Activated gamma-delta T cell treated with anti-CD3 and anti-CD28 coated beads, Interleukin-2, amount 50 U/mL, for 16 hours (primary cell): ENCODE data around the gene PODN.

ENCODE experiments used
- DNase-seq: peaks from one replicate; pipeline ENCODE4 v3.0.0-alpha.2; 2020; ENCODE audit warnings: low read depth

Gene PODN

DNA sequence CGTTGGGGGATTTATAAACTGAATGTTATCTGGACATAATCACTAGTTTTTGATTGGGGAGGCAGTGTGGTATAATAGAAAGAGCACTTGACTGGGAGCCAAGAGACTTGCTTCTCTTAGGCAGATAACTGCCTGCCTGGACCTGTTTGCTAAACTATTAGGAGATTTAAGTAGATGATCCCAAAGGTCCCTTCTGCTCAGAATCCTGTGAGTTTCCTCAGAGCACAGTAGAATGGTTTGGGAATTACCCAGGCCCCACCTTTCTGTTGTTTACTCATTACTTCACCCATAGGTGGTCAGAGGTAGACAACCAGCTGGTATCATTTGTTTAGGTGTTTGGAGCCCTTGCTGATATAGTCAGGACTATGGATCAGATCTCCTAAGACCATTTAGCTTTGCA is 10.3 kb upstream of the PODN start:
- DNase-seq, result no peak

DNA sequence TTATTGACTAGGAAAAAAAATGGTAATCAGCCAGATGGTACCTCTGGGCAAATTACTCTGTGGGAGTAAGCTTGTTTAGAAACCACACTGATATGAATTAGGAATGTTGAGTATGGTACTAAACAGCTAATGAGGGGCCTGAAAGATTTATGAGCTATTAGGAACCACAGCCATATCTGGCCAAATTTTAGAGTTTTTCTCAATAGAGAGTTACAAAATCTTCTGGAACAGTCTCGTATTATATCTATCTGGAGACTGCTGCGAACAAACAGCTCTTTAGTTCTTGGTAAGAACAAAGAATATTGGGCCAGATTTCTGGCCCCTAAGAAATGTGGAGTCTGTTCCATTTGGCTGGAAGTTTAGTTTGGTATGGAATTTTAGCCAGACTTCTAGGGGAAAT is 4.9 kb upstream of the PODN start:
- DNase-seq, result no peak

DNA sequence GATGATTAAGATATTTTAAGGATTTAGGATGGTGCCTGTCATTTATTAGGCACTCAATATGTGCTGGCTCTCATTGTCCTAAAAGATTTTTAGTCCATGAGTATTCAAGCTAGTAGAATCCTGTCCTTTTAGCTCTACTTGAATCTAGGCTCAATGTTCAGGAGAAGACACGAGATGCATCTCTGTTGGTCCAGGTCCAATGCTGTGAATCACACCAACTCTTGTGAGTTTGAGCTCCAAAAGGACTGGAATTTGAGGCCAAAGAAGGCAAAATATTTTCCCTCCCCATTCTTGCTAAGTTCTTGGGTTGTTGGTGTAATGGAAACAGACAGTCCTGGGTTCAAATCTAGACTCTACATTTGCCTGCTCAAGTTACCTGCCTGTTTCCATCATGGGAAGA is 1.4 kb upstream of the PODN start:
- DNase-seq, result no peak

DNA sequence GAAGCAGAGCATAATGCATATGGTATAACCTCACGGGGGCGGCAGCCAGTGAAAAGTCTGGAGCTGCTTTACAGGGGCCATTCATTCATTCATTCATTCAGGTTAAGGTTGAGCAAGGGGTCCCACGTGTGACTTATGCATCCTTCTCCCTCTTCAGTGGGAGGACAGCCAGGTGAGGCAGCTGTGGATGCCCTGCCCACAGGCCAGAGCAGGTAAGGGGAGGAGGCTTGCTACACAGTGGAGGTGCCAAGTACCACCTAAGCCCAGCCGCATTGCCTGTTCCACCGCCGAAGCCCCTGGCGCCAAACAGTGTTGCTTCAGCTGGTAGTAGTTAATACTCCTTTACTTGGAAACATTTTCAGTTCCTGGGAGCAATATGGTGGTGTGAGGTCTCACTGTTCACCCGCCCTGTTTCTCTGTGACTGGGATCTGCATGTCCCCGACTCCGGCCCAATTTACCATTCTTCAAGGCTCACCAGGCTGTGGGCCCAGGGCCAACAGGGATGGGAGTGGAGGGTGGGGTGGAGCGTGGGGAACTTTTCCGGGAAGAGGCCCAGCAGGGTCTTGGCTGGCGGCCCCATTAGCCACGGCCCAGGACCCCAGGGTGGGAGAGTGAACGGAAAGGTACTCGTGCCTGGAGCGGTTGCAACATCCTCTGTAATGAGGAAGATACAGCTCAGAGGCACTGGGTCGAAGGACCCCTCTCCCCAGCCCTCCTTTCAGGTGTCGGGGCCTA is 722 bp upstream of the PODN start:
- no peak for DNase-seq

DNA sequence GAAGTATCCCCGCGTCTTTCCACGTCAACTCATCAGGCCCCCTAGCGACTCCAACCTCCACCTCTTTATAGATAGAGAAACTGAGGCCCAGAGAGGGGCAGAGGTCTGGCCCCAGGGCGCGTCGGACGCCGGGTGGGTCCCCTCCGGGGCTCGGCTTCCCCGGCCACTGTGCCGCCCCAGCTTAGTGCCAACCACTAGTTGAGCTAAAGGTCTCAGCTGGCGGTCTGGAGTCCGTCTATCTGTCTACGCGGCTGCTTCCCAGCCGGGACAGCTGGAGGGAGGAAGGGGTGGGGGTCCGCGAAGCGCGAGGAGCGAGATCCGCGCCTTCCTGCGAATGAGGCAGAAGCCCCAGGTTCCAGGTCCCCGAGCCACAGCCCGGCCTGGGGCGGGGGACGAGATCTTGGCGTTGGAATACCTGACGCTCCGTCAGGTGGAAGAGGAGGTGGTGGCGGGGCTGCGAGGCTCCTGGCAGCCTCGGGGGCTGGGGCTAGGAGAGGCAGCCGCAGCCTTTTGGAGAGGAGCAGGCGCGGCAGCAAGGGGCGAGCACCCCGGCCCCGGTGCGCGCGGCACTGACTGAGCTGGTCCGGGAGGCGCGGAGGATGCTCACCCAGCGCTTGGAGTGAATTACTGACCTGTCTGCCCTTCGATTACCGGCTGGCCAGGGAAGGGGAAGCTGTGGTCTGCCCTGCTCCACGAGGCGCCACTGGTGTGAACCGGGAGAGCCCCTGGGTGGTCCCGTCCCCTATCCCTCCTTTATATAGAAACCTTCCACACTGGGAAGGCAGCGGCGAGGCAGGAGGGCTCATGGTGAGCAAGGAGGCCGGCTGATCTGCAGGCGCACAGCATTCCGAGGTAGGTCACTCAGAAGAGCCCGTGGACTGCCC is 937 bp downstream of the PODN start:
- DNase-seq, result no peak

DNA sequence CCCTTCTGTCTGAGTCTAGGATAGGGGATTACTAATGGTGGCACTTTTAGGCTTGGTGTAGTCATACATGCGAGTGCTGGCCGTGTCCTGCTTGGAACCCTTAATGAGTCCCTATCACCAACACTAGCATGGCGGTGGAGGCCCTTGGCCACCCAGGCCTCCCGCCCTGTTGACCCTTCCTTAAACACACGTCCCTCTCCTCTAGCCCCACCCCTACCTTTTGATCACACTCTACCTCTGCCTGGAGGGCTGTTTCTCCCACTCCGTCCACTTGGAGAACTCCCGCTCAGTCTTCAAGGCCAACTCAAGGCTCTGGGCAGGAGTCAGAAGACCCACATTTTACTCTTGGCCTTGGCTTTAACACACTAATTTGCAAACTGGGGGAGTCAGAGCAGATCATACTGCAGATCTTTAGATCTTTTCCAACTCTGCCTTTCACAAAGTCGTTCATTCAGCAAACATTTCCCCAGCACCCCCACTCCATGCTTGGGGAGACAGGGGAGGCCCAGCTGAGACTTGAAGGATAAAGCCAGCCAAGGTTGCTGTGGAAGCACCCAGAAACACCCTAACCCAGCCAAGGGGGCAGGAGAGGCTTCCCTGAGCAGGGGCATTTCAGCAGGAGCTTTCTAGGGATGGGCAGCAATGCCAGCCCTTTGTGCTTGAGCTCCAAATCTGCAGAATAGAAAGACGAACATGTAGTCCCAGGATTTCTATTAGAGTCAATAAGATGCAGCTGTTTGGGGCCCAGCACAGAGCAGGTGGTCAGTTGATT is 1.9 kb downstream of the PODN start:
- no peak for DNase-seq

DNA sequence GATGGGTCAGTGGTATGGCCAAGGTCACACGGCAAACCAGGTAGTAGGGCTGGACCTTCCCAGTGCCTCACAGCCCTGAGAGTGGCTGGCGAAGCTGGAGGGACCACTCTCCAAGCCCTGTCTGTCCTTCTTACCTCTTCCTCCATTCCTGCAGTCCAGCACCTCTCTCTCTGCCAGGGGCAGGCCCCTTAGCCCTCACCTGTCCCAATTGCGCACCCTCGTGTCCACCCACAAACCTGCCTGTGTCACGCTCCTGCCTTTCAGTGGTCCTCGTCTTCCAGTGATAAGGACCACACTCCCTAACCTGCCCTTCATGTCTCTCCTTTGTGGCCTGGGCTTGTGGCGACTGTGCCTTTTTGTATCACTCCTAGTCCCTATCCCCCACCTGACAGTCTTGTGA is 3.4 kb downstream of the PODN start:
- DNase-seq, result no peak

DNA sequence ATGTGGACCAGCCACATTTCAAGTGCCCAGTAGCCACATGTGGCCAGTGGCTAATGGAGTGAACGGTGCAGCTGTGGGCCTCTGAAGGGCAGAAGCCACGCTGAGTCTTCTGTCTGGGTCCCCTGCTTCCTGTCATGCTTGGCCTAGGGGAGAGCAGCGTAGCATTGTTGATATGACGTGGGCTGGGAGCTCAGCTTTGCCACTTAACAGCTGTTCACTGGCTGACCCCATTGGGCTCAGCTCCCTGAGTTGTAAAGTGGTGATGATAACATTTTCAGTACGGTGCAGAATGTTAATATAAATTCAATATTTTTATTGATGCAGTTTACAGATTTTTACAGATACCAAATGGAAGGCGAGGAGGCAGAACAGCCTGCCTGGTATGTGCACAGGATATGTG is 4.5 kb downstream of the PODN start:
- no peak for DNase-seq

DNA sequence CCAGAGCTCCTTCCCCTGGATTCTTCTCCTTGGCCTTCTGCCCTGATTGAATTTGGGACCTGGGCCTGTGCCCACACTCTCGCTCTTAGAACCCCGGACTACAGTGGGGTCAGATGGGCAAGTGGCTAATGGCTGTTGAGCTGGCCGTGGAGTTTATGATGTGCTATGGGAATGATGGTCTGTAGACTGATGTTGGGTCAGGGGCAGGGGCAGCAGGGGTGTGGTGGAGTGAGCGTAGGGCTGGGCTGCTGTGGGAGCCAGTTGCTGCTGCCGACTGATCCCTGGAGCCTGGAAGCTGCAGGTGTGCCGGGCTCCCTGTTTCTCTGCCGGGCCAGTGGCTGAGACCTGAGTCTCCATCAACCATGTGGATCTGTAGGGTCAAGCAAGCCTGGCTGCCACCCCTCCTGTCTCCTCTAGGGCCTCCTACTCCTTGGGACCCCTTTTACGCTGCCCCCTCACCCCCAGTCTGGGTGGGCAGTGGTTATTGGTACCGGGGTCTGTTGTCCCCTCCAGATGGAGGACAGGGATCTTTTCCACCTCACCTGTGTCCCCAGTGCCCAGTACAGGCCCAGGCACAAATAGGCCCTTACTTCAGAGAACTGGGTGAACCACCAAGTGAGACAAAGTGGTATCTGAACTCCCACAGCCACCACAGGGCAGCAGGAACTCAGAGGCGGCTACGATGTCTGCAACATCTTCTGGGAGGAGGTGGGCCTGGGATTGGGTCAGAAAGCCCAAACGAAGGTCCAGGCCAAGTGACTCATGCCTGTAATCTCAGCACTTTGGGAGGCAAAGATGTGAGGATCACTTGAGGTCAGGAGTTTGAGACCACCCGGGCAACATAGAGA is 5.1 kb downstream of the PODN start:
- DNase-seq, result no peak

DNA sequence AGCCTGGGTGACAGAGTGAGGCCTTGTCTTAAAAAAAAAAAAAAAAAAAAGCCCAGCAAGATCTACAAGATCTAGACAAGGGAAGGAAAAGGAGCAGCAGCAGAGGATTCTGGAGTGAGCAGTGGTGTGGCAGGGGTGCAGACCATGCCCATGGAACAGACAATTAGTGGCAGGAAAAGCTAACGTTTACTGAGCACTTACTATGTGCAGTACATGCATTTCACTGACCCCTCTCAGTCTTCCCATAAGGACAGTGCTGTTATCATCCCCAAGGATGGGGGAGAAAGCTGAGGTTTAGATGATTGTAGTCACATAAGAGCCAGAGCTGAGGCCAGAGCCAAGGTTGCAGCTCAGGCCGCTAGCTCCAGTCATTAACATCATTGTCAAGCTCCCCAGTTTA is 5.9 kb downstream of the PODN start:
- DNase-seq, result no peak

DNA sequence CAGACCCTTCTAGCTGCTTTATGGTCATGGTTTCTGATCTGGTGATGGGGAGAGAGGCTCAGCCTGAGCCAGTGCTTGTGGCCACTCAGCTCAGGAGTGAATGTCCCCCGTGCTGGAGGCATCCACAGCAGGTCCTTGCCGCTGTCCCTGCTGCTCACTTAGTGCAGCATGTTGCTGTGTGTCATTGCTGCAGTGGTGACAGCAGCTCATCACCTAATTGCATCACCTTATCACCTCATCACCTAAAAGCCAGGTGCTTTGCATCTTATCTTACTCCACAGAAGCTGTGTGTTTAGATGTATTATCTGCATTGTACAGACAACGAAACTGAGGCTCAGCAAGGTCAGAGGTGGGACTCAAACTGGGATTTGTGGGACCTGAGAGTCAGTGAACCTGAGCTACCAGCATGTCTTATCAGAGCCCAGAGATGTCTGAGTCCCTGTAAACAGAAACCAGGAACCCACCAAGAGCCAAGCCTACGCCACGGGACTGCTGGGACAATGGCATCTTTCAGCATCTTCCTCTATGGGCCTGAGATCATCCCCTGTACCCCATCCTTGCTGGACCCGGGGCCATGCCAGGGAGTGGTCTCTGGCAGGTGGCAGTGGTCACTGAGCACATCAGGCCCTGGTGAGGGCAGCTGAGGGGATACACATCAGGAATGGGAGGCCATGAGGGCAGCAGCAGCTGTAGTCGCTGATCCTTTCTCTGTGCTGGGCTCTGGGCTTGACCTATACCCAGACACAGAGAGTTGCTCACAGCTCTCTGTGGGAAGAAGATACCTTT is 6.5 kb downstream of the PODN start:
- no peak for DNase-seq

DNA sequence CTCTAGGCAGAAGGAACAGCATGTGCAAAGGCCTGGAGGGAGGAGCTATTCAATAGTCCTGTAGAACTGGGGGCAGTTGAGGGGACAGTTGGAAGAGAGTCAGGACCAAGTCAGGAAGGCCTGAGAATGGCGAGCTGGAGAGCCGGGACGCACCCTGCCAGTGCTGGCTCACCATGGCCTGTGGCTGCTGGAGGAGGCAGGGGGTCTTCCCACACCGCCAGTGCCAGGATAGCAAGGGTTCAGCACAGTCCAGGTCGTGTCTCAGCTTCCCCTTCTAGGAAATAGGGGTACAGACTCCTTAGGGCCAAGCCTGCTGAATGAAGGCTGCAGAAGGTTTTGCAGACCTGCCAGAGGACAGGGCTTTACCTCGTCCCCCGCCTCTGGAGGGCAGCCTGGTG is 7.3 kb downstream of the PODN start:
- no peak for DNase-seq

DNA sequence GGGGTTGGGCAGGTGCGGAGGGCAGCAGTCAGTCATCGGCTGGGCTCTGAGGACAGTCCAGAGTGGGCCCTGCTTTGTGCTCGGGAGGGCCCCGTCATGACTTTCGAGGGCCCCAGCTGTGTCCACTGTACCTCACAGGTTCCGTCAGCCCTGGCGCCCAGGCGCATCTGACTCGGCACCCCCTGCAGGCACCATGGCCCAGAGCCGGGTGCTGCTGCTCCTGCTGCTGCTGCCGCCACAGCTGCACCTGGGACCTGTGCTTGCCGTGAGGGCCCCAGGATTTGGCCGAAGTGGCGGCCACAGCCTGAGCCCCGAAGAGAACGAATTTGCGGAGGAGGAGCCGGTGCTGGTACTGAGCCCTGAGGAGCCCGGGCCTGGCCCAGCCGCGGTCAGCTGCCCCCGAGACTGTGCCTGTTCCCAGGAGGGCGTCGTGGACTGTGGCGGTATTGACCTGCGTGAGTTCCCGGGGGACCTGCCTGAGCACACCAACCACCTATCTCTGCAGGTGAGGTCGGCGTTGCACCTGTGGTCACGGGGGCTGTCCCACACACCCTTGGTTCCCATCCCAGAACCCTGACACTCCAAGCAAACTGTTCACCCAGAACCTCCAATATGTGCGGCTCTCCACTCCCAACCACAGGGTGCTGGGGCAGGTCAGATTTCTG is 7.8 kb downstream of the PODN start:
- DNase-seq, result no peak

DNA sequence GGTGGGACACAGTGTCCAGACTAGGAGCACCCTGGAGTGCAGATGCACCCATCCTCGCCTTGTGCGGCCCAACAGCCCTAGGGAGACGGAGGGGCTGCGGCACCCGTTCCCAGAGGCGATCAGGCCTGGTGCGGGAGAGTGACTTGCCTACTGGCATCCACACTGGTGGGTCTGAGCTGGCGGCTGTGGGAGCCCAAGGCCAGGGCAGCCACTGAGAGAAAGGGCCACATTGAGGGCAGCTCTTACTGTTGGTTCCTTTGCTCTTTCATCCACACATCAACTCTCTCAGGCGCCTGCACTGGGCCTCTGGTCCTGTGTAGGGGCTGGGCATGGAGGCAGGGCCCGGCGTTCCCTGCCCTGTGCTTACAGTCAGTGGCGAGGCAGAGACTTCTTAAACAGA is 8.6 kb downstream of the PODN start:
- DNase-seq, result no peak

DNA sequence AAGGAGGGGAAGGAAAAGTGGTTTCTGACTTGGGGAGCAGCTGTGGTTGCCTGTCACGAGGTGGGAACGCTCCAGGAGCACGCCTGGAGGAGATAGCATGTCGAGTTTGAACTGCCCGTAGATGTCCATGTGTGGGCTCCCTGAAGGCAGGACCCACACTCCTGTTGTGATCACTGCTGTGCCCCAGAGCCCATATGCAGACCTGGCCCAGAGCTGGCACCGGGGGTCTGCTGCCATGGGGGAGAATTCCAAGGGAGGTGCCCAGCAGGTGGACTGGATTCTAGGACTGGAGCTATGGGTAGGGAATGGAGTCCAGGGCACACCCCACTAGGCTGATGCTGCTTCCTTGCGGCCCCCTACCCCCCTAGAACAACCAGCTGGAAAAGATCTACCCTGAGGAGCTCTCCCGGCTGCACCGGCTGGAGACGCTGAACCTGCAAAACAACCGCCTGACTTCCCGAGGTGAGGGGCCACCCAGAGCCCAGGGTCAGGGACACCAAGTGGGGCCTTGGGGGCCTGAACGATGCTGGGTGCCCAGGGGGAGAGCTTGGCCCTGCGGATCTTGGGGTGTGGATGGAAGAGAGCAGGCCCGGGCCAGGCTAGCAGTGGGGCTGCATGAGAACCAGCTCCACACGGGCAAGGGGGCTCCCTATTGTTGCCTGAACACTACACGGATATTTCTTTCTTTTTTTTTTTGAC is 9.3 kb downstream of the PODN start:
- no peak for DNase-seq

DNA sequence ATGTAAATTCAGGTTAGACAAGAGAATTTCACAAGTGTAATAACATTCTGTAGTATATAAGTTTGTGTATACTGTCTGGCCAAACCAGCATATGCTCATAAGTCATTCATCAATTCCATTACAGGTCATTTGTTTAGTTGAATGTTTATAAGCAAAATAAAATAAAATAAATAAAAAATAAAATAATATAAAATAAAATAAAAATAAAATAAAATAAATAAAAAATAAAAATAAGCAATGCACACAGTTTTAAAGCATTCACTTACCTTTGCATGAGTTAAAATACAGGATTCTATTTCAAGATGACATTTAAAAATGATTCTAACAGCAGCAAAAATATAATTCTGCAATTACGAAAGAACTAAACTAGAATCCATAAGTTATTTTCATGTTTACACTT is 9.9 kb downstream of the PODN start:
- DNase-seq, result no peak

DNA sequence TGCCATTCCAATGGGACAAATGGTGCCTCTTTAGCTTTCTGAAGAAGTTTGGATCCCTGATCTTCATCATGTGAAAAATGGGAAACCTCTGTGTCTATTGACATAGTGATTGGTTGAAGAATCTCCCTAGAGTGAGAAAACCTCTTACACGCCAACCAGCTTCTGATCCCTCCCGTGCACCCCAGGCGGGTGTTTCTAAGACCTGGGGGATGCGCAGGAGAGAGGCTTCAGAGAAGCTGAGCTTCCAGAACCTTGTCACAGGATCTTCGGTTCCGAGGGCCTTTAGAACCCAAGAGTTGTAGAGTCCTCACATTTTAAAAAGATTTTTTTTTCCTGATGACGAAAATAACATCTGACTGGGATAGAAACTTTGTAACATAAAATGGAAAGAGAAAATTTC is 11.3 kb downstream of the PODN start:
- no peak for DNase-seq

DNA sequence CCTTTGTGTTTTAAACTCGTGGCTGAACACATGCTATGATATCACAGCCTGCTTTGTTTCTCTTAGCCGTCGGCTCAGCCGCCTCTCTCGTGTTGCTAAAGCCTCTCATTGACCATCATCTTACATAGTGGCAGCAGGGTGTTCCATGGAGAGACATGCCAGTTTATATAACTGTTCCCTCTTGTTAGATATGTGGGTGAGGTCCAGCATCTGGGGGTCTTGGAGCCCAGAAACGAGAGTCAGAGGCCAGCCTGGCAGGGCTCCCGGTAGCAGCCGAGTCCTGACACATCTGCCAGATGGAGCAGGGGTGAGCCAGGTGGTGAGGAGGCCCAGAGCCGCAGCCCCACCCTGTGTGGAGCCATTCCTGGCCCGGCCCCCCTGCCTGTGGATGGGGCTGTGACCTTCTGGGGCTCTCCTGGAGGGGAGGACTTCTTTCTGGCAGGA is 11.9 kb downstream of the PODN start:
- no peak for DNase-seq

DNA sequence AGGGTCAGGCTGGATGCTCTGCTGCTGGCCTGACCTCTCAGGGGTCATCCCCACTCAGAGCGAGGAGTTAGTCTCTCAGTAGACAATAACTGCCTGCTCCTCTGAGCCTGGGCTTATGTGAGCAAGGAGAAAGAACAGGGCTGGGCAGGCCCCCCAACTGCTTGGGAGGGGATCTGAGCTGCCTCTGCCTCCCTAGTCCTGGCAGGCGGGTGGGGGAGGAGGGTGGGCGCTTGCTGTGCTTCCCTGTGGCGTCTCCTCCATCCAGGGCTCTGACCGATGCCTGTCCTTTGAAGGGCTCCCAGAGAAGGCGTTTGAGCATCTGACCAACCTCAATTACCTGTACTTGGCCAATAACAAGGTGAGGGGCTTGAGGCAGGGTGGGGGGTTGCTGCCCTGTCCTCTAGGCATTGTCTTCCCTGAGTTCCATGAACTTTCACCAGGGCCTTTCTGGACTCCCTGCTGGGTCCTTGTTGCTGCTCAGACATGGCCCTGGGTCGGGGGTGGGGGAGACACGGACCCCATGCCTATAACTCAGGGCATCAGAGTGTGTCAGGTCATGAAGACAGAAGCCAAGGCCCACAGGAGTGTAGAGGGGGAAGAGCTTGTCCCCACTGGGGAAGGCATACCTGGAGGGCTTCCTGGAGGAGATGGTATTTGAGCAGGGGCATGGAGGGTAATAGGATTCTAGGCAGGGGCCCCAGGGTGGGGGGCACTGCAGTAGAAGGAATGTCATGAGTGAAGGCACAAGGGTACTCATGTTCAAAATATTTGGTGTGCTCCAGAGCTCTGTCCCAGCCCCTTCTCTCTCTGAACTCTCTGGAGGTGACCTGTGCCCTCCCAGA is 12.5 kb downstream of the PODN start:
- DNase-seq, result no peak
